GM12878 (cell line): ENCODE measurements around the gene GALNT15. TPM values are rescaled to one million over a fixed set of nuclear protein-coding genes. Genes with fewer than 3 reads are reported as not detected.

ENCODE experiments used
- BHLHE40 ChIP-seq, 2 experiments: fragments of 450-650 bp in 1 of 2; IDR thresholded peaks; 2 replicates each; pipeline ENCODE4 v1.6.1; 2011 to 2017; ENCODE audit warnings: low read depth in 2 of 2, borderline replicate concordance in 1 of 2, improper control_type of control experiment in 1 of 2, low read length in 1 of 2, mild to moderate bottlenecking in 1 of 2
- CEBPB ChIP-seq, 2 experiments: fragments of 150-350 bp in 1 of 2; IDR thresholded peaks; 2 replicates each; pipeline ENCODE4 v1.6.1; 2012 to 2014; ENCODE audit warnings: low read depth in 2 of 2, low read length in 2 of 2, borderline replicate concordance in 1 of 2, inconsistent platforms in 1 of 2
- CREM ChIP-seq: IDR thresholded peaks from 2 replicates; pipeline ENCODE4 v1.6.1; 2014; ENCODE audit warnings: antibody characterized with exemption, low read depth
- ETV6 ChIP-seq, 2 experiments: fragments of 450-650 bp in 1 of 2; IDR thresholded peaks in 1 of 2; conservative IDR thresholded peaks in 1 of 2; 2 replicates each; pipeline ENCODE4 v1.6.1; 2014; ENCODE audit warnings: antibody characterized with exemption in 1 of 2, borderline replicate concordance in 1 of 2, low read depth in 1 of 2, mild to moderate bottlenecking in 1 of 2, moderate library complexity in 1 of 2
- EZH2 ChIP-seq: IDR thresholded peaks from 2 replicates; pipeline ENCODE4 v1.6.1; 2012; ENCODE audit warnings: low read depth, mild to moderate bottlenecking, control low read depth, inconsistent platforms, low read length, borderline replicate concordance; ENCODE audit not compliant: control insufficient read depth
- FOXM1 ChIP-seq: IDR thresholded peaks from 2 replicates; pipeline ENCODE4 v1.6.1; 2012; ENCODE audit warnings: low read depth, mild to moderate bottlenecking, inconsistent platforms, low read length, moderate library complexity
- LARP7 ChIP-seq: fragments of 450-650 bp; IDR thresholded peaks from 2 replicates; pipeline ENCODE4 v1.6.1; 2017; ENCODE audit warnings: mild to moderate bottlenecking
- NFXL1 ChIP-seq: fragments of 450-650 bp; IDR thresholded peaks from 2 replicates; pipeline ENCODE4 v1.6.1; 2017; ENCODE audit warnings: antibody characterized with exemption, mild to moderate bottlenecking, borderline replicate concordance
- NFYA ChIP-seq: IDR thresholded peaks from 2 replicates; pipeline ENCODE4 v1.6.1; 2011; ENCODE audit warnings: low read depth, mild to moderate bottlenecking, low read length, improper control_type of control experiment, borderline replicate concordance
- NR2C1 ChIP-seq: fragments of 450-650 bp; IDR thresholded peaks from 2 replicates; pipeline ENCODE4 v1.6.1; 2017; ENCODE audit warnings: antibody characterized with exemption, mild to moderate bottlenecking, moderate library complexity
- PAX8 ChIP-seq: fragments of 450-650 bp; IDR thresholded peaks from 2 replicates; pipeline ENCODE4 v1.6.1; 2017; ENCODE audit warnings: mild to moderate bottlenecking, moderate library complexity
- SREBF2 ChIP-seq: IDR thresholded peaks from 2 replicates; pipeline ENCODE4 v1.6.1; 2012; ENCODE audit warnings: mild to moderate bottlenecking, low read length
- SRF ChIP-seq, 2 experiments: IDR thresholded peaks; 2 replicates each; pipeline ENCODE4 v1.6.1; 2011; ENCODE audit warnings: low read depth in 2 of 2, low read length in 2 of 2, mild to moderate bottlenecking in 1 of 2, moderate library complexity in 1 of 2
- ZBED1 ChIP-seq: IDR thresholded peaks from 2 replicates; pipeline ENCODE4 v1.6.1; 2016; ENCODE audit warnings: borderline replicate concordance
- polyA plus RNA-seq, 11 experiments: library from polyadenylated mRNA; depleted of rRNA in 4 of 11; unstranded in 6 of 11; stranded (reverse) in 5 of 11; fragments of >200 nt; fragmentation: Nextera tagmentation in 4 of 11; fragmentation: Illumina TruSeq in 1 of 11; extraction: Ambion mirVana in 4 of 11; extraction: Trizol in 1 of 11; gene quantifications; 1 replicate in 1 of 11; 2 replicates in 10 of 11; pipeline versions ENCODE4 v1.2.1 to v1.2.3, GENCODE V29; 2011 to 2016; ENCODE audit warnings: inconsistent platforms in 2 of 11, missing spikeins in 2 of 11, low read depth in 1 of 11
- total RNA-seq, 4 experiments: library from RNA; depleted of rRNA in 3 of 4; stranded (reverse); fragments of >200 nt in 3 of 4; fragmentation: Illumina TruSeq in 1 of 4; extraction: Trizol in 1 of 4; gene quantifications; 2 replicates each; pipeline versions ENCODE4 v1.2.1 to v1.2.3, GENCODE V29; 2013 to 2021
- TF ChIP-seq, protein P1 (sequence below), 3 experiments: IDR thresholded peaks in 2 of 3; conservative IDR thresholded peaks in 1 of 3; 2 replicates each; pipeline ENCODE4 v1.5.1; 2011; ENCODE audit warnings: low read depth in 3 of 3, low read length in 3 of 3, mild to moderate bottlenecking in 3 of 3, control low read depth in 2 of 3, moderate library complexity in 2 of 3, inconsistent platforms in 1 of 3, mixed read lengths in 1 of 3; ENCODE audit not compliant: control insufficient read depth in 2 of 3, insufficient read depth in 1 of 3; ENCODE audit errors: extremely low read depth in 1 of 3
- TF ChIP-seq, protein P2 (sequence below): IDR thresholded peaks from 2 replicates; pipeline ENCODE4 v1.6.1; 2011; ENCODE audit warnings: borderline replicate concordance, low read depth, mild to moderate bottlenecking, moderate library complexity, low read length; ENCODE audit not compliant: insufficient read depth, poor library complexity, severe bottlenecking
- TF ChIP-seq, protein P3 (sequence below): IDR thresholded peaks from 2 replicates; pipeline ENCODE4 v1.6.1; 2012; ENCODE audit warnings: improper control_type of control experiment, low read depth, low read length; ENCODE audit not compliant: insufficient replicate concordance
- TF ChIP-seq, protein P4 (sequence below): IDR thresholded peaks from 2 replicates; pipeline ENCODE4 v1.6.1; 2012; ENCODE audit warnings: low read depth, low read length, improper control_type of control experiment

The GALNT15 gene
- total and polyA plus RNA-seq, 10 of the 15 experiments (the other 5 are each of a cell fraction or from before 2014, with no cell fraction given), result 0.03 to 0.05 TPM; not detected in 8

DNA sequence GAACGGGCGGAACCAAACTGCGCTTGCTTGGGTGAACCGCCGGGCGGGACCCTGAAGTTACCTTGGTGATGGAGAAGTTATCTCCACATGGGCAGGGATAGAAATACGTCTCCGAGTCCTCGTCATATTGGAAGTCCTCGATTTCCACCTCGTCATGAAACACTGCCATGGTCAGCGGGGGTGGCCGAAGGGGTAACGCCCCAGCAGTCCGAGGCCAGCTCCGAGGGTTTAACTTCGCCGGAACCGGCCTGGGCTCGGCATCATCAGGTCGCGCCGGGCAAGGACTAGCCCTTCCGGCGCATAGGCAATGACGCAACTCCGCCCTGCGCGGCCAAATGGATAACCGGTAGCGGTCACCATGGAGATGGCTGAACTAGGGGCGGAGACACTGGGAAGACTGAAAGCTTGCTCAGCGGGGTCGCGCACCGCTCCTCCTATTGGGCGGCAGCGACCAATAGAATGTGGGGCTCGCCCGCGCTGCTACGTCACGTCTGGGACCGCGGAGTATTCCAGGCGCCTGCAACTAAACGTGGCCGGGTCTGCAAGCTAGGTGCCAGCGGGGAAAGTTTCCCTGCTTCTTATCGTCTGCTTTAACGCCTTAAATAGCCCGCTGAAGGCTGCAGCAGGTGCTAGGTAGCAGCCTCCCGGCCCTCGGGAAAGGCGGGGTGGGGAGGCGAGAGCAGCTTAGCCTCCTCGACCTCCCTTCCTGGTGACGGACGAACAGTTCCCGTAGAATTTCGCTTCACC, 90.4 kb downstream of the GALNT15 start, which contains the start of the genes DPH3 and OXNAD1 (continued):
- TF ChIP-seq, protein P1, sequence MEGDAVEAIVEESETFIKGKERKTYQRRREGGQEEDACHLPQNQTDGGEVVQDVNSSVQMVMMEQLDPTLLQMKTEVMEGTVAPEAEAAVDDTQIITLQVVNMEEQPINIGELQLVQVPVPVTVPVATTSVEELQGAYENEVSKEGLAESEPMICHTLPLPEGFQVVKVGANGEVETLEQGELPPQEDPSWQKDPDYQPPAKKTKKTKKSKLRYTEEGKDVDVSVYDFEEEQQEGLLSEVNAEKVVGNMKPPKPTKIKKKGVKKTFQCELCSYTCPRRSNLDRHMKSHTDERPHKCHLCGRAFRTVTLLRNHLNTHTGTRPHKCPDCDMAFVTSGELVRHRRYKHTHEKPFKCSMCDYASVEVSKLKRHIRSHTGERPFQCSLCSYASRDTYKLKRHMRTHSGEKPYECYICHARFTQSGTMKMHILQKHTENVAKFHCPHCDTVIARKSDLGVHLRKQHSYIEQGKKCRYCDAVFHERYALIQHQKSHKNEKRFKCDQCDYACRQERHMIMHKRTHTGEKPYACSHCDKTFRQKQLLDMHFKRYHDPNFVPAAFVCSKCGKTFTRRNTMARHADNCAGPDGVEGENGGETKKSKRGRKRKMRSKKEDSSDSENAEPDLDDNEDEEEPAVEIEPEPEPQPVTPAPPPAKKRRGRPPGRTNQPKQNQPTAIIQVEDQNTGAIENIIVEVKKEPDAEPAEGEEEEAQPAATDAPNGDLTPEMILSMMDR (IDR thresholded peaks at IDR 0.05 in 2 of 3, conservative IDR thresholded peaks at IDR 0.05 in 1 of 3; ENCODE audit: control insufficient read depth in 2 of 3, extremely low read depth in 1 of 3, insufficient read depth in 1 of 3, low read depth in 3 of 3, low read length in 3 of 3), result no peak
- TF ChIP-seq CREM, result peak; percentile 100
- no peak for TF ChIP-seq EZH2
- TF ChIP-seq, protein P2, sequence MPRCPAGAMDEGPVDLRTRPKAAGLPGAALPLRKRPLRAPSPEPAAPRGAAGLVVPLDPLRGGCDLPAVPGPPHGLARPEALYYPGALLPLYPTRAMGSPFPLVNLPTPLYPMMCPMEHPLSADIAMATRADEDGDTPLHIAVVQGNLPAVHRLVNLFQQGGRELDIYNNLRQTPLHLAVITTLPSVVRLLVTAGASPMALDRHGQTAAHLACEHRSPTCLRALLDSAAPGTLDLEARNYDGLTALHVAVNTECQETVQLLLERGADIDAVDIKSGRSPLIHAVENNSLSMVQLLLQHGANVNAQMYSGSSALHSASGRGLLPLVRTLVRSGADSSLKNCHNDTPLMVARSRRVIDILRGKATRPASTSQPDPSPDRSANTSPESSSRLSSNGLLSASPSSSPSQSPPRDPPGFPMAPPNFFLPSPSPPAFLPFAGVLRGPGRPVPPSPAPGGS, result no peak
- no peak for TF ChIP-seq CEBPB (IDR thresholded peaks at IDR 0.05; ENCODE audit: borderline replicate concordance in 1 of 2, low read depth in 2 of 2, low read length in 2 of 2)
- no peak for TF ChIP-seq ZBED1
- TF ChIP-seq, protein P3, sequence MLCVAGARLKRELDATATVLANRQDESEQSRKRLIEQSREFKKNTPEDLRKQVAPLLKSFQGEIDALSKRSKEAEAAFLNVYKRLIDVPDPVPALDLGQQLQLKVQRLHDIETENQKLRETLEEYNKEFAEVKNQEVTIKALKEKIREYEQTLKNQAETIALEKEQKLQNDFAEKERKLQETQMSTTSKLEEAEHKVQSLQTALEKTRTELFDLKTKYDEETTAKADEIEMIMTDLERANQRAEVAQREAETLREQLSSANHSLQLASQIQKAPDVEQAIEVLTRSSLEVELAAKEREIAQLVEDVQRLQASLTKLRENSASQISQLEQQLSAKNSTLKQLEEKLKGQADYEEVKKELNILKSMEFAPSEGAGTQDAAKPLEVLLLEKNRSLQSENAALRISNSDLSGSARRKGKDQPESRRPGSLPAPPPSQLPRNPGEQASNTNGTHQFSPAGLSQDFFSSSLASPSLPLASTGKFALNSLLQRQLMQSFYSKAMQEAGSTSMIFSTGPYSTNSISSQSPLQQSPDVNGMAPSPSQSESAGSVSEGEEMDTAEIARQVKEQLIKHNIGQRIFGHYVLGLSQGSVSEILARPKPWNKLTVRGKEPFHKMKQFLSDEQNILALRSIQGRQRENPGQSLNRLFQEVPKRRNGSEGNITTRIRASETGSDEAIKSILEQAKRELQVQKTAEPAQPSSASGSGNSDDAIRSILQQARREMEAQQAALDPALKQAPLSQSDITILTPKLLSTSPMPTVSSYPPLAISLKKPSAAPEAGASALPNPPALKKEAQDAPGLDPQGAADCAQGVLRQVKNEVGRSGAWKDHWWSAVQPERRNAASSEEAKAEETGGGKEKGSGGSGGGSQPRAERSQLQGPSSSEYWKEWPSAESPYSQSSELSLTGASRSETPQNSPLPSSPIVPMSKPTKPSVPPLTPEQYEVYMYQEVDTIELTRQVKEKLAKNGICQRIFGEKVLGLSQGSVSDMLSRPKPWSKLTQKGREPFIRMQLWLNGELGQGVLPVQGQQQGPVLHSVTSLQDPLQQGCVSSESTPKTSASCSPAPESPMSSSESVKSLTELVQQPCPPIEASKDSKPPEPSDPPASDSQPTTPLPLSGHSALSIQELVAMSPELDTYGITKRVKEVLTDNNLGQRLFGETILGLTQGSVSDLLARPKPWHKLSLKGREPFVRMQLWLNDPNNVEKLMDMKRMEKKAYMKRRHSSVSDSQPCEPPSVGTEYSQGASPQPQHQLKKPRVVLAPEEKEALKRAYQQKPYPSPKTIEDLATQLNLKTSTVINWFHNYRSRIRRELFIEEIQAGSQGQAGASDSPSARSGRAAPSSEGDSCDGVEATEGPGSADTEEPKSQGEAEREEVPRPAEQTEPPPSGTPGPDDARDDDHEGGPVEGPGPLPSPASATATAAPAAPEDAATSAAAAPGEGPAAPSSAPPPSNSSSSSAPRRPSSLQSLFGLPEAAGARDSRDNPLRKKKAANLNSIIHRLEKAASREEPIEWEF, result no peak
- TF ChIP-seq PAX8, result no peak
- no peak for TF ChIP-seq ETV6 (conservative IDR thresholded peaks at IDR 0.05 in 1 of 2, IDR thresholded peaks at IDR 0.05 in 1 of 2; ENCODE audit: borderline replicate concordance in 1 of 2, low read depth in 1 of 2)
- TF ChIP-seq NFYA, result no peak
- TF ChIP-seq, protein P4, sequence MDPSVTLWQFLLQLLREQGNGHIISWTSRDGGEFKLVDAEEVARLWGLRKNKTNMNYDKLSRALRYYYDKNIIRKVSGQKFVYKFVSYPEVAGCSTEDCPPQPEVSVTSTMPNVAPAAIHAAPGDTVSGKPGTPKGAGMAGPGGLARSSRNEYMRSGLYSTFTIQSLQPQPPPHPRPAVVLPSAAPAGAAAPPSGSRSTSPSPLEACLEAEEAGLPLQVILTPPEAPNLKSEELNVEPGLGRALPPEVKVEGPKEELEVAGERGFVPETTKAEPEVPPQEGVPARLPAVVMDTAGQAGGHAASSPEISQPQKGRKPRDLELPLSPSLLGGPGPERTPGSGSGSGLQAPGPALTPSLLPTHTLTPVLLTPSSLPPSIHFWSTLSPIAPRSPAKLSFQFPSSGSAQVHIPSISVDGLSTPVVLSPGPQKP, result peak; percentile 96
- TF ChIP-seq SREBF2, result peak; percentile 52; the same call in 1 of the 2 replicates
- TF ChIP-seq SRF (IDR thresholded peaks at IDR 0.05; ENCODE audit: low read depth in 2 of 2, low read length in 2 of 2), result peak; percentile 82 to 94
- TF ChIP-seq NR2C1, result peak; percentile 87
- TF ChIP-seq NFXL1, result no peak
- TF ChIP-seq FOXM1, result no peak
- TF ChIP-seq LARP7, result peak; percentile 41; the same call in 1 of the 2 replicates
- TF ChIP-seq BHLHE40 (IDR thresholded peaks at IDR 0.05; ENCODE audit: borderline replicate concordance in 1 of 2, low read depth in 2 of 2, low read length in 1 of 2), result peak in 1 of 2 experiments; percentile 26; a peak in 3 of 4 replicates
